Activated naive CD8-positive, alpha-beta T cell treated with anti-CD3 and anti-CD28 coated beads, Interleukin-2, amount 50 U/mL, for 24 hours (primary cell): ENCODE data around the gene CCL25.
"Not testable (repeated sequence)": the region's sequence is repeated elsewhere in the genome, so short reads cannot be mapped to it uniquely, and the experiment has no call there.

Experiments used
- ATAC-seq: fragments of 150-1000 bp; cut with Tn5 transposase; one replicate; pipeline ENCODE4 v1.10.0; 2021
- DNase-seq: peaks from one replicate; pipeline ENCODE4 v3.0.0; 2021
- H3K27ac Mint-ChIP-seq: one replicate; pipeline ENCODE4 v1.8.0; 2021; ENCODE audit warnings: mild to moderate bottlenecking, mixed read lengths
- H3K27me3 Mint-ChIP-seq: one replicate; pipeline ENCODE4 v1.8.0; 2021; ENCODE audit warnings: mixed read lengths
- H3K36me3 Mint-ChIP-seq: one replicate; pipeline ENCODE4 v1.8.0; 2021; ENCODE audit warnings: low read depth, mixed read lengths
- H3K4me1 Mint-ChIP-seq: one replicate; pipeline ENCODE4 v1.8.0; 2021; ENCODE audit warnings: mixed read lengths
- H3K4me3 Mint-ChIP-seq: one replicate; pipeline ENCODE4 v1.8.0; 2021; ENCODE audit warnings: mild to moderate bottlenecking, moderate library complexity, mixed read lengths
- H3K9me3 Mint-ChIP-seq: one replicate; pipeline ENCODE4 v1.8.0; 2021; ENCODE audit warnings: mixed read lengths

Gene CCL25

DNA sequence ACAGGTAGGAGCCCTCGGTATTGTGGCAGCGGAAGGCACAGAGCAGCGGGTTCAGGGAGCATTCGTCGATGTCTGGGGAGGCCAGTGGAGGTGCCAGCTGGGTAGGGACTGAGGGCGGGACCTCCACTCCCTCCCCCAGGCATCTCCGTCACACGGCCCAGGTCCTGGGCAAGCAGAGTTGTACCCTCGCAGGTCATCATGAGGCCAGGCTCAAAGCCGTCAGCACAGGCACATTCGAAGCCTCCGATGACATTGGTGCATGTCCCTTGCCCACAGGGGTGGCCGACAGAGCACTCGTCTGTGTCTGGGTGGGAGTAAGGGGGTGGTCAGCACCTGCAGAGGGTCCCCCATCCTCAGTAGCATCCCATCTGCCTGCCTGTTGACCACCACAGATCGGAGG is 35.3 kb downstream of the CCL25 start:
- ATAC-seq = no peak
- DNase-seq = no peak
- no peaks in the 10 kb centered on the region for H3K9me3 Mint-ChIP-seq
- H3K36me3 Mint-ChIP-seq = no peaks in the 10 kb centered on the region
- no peaks in the 10 kb centered on the region for H3K4me1 Mint-ChIP-seq
- no peak overlapping the region for H3K4me3 Mint-ChIP-seq
- peaks cover 7% of the 10 kb centered on the region for H3K27me3 Mint-ChIP-seq
- no peak overlapping the region for H3K27ac Mint-ChIP-seq

DNA sequence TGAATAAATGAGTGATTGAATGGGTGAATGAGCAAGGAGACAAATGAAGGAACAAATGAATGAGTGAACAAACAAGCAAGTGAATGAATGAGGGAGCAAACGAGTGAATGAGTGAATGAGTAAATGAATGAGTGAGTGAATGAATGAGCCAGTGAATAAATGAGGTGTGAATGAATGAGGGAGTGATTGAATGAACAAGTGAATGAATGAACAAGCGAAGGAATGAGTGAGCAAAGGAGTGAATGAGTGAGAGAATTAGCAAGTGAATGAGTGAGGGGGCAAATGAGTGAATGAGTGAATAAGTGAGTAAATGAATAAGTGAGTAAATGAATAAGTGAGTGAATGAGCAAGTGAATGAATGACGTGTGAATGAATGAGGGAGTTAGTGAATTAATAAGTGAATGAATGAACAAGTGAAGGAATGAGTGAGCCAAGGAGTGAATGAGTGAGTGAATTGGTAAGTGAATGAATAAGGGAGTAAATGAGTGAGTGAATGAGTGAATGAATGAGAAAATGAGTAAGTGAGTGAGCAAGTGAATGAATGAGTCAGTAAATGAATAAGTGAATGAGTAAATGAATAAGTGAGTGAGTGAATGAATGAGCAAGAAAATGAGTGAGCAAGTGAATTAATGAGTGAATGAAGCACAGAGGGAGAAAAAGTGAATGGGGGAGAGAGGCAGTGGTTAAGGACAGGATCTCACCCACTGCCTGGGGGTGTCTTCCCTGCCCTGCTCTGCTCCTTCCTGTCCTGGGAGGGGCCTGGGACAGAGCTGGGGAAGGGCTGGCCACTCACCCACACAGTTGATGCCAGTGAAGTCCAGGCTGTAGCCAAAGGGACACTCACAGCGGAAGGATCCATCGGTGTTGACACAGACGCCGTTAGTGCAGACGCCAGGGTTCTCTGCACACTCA is 36.4 kb downstream of the CCL25 start:
- H3K9me3 Mint-ChIP-seq = peaks cover 2% of the 10 kb centered on the region
- no peak overlapping the region for H3K4me3 Mint-ChIP-seq
- no peak for ATAC-seq
- H3K27me3 Mint-ChIP-seq = peaks cover 6% of the 10 kb centered on the region
- H3K36me3 Mint-ChIP-seq = no peaks in the 10 kb centered on the region
- no peak overlapping the region for H3K27ac Mint-ChIP-seq
- H3K4me1 Mint-ChIP-seq = no peaks in the 10 kb centered on the region
- no peak for DNase-seq

DNA sequence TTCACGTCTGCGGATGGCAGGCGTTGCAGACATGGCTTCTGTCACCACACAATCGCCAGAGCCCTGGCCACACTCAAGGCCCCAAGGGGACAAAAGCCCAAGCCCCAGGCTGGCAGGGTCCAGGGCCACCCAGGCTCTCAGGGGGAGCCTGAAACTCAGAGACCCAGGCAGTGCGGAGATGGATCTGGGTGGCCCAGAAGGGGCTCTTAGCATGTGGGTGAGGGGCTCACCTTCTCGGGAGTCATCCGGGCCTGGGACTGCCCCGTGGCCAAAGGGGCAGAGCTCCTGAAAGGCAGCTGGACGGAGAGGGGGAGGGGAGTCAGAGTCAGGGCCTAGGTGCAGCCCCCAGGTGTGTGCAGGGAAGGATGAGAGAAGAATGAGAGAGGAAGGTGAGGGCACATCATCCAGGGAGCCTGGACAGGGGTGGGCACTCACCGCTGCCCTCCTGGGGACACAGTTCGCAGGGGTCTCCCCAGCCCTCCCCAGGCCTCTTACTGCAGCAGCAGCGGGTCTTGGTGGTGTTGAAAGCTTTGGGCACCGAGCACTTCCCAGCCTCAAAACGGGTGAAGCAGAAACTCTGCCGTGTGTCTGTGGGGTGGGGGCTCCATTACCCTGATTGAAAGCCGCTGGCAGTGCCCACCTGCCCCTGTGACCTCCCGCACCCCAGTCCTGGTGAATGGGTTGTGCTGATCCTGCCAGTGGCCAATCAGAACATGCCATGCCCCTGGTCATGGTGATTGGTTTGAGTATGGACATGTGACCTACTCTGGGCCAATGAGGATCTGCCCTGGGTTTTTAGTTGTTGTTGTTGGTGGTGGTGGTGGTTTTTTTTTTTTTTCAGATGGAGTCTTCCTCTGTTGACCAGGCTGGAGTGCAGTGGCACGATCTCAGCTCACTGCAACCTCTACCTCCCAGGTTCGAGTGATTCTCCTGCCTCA is 37.4 kb downstream of the CCL25 start:
- H3K27me3 Mint-ChIP-seq = peaks cover 3% of the 10 kb centered on the region
- H3K9me3 Mint-ChIP-seq = peaks cover 11% of the 10 kb centered on the region
- ATAC-seq (no peak), DNase-seq (no peak)
- no peaks in the 10 kb centered on the region for H3K4me1 Mint-ChIP-seq
- no peak overlapping the region for H3K4me3 Mint-ChIP-seq
- H3K36me3 Mint-ChIP-seq = no peaks in the 10 kb centered on the region
- no peak overlapping the region for H3K27ac Mint-ChIP-seq

DNA sequence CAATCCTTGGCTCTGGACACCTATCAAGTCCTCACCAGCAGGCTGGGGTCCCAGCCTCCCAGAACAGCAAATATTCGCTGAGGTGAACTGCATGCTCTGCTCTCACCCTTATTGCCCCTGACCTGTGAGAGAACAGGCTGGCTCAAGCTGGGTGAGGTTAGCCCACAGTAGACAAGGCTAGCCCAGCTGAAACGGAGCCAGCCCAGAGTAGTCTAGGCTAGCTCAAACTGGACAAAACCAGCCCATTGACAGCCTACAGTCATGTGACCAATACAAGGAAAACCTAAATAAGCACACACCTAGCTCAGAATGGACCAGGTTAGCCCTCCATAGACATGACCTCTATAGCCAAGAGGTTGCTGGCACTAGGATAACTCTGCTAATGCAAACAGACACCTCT is 38.4 kb downstream of the CCL25 start:
- Mint-ChIP-seq H3K4me1 (no peaks in the 10 kb centered on the region), H3K4me3 (no peak overlapping the region), H3K36me3 (no peaks in the 10 kb centered on the region), H3K9me3 (peaks cover 13% of the 10 kb centered on the region), H3K27me3 (peaks cover 2% of the 10 kb centered on the region), H3K27ac (no peak overlapping the region)
- no peak for ATAC-seq
- DNase-seq = no peak

DNA sequence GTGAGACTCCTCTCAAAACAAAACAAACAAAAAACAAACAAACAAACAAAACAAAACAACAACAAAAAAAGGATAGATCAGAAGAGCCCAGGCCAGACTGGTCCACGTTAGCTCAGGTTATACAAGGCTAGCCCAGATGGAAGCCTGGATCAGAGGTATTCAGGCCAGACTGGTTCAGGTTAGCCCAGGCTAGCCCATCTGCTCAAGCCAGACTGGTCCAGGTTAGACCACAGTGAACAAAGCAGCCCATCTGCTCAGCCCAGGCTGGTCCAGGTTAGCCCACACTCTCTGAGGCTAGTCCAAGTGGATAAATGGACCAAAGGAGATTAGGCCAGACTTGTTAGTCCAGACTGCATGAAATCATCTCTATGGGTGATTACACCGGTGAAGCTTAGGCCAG is 41.2 kb downstream of the CCL25 start:
- Mint-ChIP-seq H3K27ac (no peak overlapping the region), H3K4me1 (no peaks in the 10 kb centered on the region), H3K27me3 (peaks cover 7% of the 10 kb centered on the region), H3K9me3 (peaks cover 28% of the 10 kb centered on the region), H3K4me3 (no peak overlapping the region), H3K36me3 (peaks cover 2% of the 10 kb centered on the region)
- DNase-seq (no peak), ATAC-seq (no peak)

DNA sequence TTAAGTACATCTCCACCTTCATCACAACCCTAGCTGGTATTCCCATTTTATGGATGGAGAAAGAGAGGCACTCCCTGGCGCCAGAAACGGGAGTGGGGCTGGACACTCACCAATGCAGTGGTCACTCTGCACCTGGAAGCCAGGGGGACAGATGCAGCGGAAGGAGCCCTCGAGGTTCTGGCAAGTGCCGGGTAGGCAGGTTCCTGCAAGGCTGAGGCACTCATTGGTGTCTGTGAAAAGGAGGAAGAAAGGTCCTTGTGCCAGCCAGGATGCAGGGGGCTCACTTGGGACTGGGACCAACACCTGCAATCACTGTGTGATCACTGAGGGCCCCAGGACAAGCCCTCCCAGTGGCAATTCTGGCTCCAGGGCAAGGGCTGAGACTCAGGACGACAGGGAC is 41.8 kb downstream of the CCL25 start:
- H3K27ac Mint-ChIP-seq = no peak overlapping the region
- peaks cover 28% of the 10 kb centered on the region for H3K9me3 Mint-ChIP-seq
- H3K4me1 Mint-ChIP-seq = no peaks in the 10 kb centered on the region
- DNase-seq = no peak
- H3K4me3 Mint-ChIP-seq = no peak overlapping the region
- peaks cover 7% of the 10 kb centered on the region for H3K27me3 Mint-ChIP-seq
- ATAC-seq = no peak
- H3K36me3 Mint-ChIP-seq = peaks cover 2% of the 10 kb centered on the region

DNA sequence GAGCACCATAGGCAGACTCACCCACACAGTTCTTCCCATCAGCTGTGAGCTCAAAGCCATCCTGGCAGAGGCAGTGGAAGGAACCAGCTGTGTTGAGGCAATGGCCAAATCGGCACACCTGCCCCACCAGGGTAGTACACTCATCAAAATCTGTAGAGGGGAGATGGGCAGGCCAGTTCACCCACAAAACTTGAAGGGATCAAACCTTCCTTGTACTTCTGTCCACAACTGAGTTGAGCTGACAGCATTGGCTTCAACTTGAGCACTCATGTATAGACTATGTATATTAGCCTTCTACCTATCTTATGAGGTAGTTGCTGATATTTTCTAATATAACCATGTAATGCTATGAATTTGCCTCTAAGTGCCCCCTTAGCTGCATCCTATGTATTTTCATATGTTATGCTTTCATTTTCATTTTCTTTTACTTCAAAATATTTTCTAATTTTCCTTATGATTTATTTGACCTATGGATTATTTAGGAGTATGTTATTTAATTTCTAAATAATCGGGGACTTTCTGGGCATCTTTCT is 42.9 kb downstream of the CCL25 start:
- ATAC-seq (no peak), DNase-seq (no peak)
- H3K36me3 Mint-ChIP-seq = peaks cover 2% of the 10 kb centered on the region
- H3K9me3 Mint-ChIP-seq = peaks cover 28% of the 10 kb centered on the region
- H3K4me3 Mint-ChIP-seq = no peak overlapping the region
- no peak overlapping the region for H3K27ac Mint-ChIP-seq
- H3K27me3 Mint-ChIP-seq = peaks cover 5% of the 10 kb centered on the region
- H3K4me1 Mint-ChIP-seq = no peaks in the 10 kb centered on the region

DNA sequence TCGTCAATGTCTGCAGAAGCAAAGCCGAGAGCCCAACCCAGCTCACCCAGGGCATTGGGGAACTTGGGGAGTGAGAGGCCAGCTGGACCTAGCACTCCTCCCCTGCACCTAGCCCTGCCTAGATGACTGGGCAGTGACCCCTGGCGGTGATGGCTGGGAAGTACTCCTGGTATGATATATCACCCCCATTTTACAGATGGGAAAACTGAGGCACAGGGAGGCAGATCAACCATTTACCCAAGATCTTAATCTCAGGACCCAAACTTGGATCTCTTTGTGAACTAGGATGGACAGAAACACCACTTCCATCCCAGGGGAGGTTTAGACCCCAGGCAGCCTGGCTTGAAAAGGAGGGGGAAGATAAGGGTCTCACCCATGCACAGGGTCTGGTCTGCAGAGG is 43.5 kb downstream of the CCL25 start:
- Mint-ChIP-seq H3K27ac (no peak overlapping the region), H3K27me3 (peaks cover 5% of the 10 kb centered on the region), H3K4me3 (no peak overlapping the region), H3K36me3 (peaks cover 2% of the 10 kb centered on the region), H3K9me3 (peaks cover 28% of the 10 kb centered on the region), H3K4me1 (no peaks in the 10 kb centered on the region)
- ATAC-seq (no peak), DNase-seq (no peak)

DNA sequence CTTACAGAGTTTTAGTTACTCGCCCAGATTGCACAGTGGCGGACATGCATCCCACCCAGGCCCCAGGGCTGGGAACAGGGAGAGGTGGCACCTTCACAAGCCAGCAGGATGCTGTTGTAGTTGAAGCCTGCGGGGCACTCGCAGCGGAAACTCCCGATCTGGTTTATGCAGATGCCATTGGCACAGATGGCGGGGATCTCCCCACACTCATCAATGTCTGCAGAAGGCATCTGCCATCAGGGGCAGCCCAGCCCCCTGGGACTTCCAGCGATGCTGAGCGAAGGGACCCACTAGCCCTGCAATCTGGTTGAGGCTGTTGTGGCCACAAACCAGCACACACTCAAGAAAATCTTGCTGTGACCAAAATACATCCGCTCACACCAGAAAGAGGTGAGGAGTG is 44.6 kb downstream of the CCL25 start:
- Mint-ChIP-seq H3K4me1 (no peaks in the 10 kb centered on the region), H3K36me3 (peaks cover 2% of the 10 kb centered on the region), H3K27me3 (peaks cover 5% of the 10 kb centered on the region), H3K9me3 (peaks cover 28% of the 10 kb centered on the region), H3K27ac (no peak overlapping the region), H3K4me3 (no peak overlapping the region)
- DNase-seq = no peak
- ATAC-seq = no peak

DNA sequence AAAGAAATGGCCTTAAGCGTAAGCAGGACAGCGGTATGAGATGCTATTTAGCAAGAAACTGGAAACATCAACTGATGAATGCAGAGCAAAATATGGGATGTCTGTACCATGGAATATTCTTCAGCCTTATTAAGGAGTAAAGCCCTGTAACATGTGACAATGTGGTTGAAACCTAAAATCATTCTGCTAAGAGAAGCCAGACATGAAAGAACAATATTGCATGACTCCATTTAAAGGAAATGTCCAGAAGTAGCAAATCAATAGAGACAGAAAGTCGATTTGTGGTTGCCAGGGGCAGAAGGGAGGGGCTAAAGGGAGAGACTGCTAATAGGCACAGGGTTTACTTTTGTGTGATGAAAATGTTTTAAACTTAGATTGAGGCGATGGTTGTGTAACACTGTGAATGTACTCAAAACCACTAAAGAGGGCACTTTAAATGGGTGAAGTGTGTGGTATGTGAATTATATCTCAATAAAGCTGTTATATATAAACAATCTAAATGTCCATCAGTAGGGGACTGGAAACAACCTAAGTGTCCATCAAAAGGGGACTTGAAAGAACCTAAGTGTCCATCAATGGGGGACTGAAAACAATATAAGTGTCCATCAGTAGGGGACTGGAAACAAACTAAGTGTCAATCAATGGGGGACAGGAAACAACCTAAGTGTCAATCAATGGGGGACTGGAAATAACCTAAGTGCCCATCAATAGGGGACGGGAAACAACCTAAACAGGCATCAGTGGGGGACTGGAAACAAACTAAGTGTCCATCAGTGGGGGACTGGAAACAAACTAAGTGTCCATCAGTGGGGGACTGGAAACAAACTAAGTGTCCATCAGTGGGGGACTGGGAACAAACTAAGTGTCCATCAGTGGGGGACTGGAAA is 45.4 kb downstream of the CCL25 start:
- Mint-ChIP-seq H3K27ac (no peak overlapping the region), H3K4me3 (no peak overlapping the region), H3K9me3 (peaks cover 28% of the 10 kb centered on the region), H3K4me1 (no peaks in the 10 kb centered on the region), H3K36me3 (peaks cover 2% of the 10 kb centered on the region), H3K27me3 (peaks cover 5% of the 10 kb centered on the region)
- DNase-seq = no peak
- ATAC-seq = no peak

DNA sequence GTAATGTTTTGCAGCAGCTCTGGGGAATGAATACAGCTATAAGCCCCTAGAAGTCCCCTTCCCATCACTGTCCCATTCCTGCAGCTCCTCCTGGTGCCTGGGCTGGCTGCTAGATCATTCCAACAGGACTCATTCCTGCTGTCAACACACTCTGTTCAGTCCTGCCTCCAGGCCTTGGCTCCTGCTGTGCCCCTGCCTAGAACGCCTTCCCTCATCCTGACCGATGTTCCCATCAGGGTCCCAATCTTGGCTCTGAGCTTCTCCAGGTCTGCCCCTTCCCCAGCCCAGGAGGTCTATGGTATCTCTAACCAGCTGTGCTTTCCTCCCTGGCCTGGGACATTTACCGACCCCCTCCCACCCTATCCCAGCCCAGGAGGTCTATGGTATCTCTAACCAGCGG is 48.8 kb downstream of the CCL25 start:
- ATAC-seq (no peak), DNase-seq (no peak)
- Mint-ChIP-seq H3K36me3 (peaks cover 2% of the 10 kb centered on the region), H3K4me3 (no peak overlapping the region), H3K27ac (no peak overlapping the region), H3K4me1 (no peaks in the 10 kb centered on the region), H3K27me3 (peaks cover 10% of the 10 kb centered on the region), H3K9me3 (peaks cover 12% of the 10 kb centered on the region)

DNA sequence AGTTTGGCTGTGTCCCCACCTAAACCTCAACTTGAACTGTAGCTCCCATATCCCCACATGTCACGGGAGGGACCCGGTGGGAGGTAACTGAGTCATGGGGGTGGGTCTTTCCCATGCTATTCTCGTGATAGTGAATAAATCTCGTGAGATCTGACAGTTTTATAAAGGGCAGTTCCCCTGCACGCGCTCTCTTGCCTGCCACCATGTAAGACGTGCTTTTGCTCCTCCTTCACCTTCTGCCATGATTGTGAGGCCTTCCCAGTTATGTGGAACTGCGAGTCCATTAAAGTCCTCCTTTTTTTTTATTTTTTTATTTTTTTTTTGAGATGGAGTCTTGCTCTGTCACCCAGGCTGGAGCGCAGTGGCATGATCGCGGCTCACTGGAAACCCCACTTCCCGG is 49.4 kb downstream of the CCL25 start:
- not testable (repeated sequence) for H3K4me3 Mint-ChIP-seq, H3K4me1 Mint-ChIP-seq, DNase-seq, ATAC-seq, H3K9me3 Mint-ChIP-seq, H3K27ac Mint-ChIP-seq, H3K36me3 Mint-ChIP-seq, H3K27me3 Mint-ChIP-seq

DNA sequence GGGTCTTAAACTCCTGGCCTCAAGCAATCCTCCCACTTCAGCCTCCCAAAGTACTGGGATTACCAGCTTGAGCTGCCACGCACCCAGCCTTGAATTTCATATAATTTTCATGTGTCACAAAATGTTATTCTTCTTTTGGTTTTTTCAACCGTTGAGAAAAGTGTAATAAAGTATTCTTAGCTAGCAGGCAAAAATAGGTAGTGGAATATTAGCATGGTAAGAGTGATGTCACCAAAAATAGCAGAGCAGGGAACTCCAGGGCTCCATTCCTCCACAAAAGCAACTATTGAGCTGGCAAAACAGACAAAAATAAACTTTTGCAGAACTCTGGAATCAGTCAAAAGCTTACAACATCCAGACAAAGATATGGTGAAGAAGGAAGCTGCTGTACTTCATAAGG is 52.9 kb downstream of the CCL25 start:
- H3K27me3 Mint-ChIP-seq = peaks cover 19% of the 10 kb centered on the region
- H3K4me1 Mint-ChIP-seq = no peaks in the 10 kb centered on the region
- no peaks in the 10 kb centered on the region for H3K36me3 Mint-ChIP-seq
- no peak for ATAC-seq
- H3K4me3 Mint-ChIP-seq = no peak overlapping the region
- H3K9me3 Mint-ChIP-seq = no peaks in the 10 kb centered on the region
- no peak for DNase-seq
- no peak overlapping the region for H3K27ac Mint-ChIP-seq

DNA sequence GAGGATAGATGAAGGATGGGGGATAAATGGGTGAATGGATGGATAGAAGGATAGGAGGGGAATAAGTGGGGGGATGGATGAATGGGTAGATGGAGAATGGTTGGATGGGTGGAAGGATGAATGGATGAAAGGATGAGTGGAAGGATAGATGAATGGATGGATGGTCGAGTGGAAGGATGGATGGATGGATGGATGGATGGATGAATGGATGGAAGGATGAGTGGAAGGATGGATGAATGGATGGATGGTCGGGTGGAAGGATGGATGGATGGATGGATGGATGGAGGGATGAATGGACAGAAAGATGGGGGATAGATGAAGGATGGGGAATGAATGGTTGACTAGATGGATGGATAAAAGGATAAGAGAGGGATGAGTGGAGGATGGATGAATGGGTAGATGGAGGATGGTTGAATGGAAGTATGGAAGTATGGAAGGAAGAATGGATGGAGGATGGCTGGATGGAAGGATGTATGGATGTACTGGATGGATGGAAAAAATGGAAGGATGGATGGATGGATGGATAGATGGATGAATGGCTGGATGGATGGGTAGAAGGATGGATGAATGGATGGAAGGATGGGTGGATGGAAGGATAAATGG is 54.8 kb downstream of the CCL25 start:
- Mint-ChIP-seq H3K4me3 (no peak overlapping the region), H3K4me1 (no peaks in the 10 kb centered on the region), H3K9me3 (no peaks in the 10 kb centered on the region), H3K27ac (no peak overlapping the region), H3K27me3 (peaks cover 19% of the 10 kb centered on the region), H3K36me3 (no peaks in the 10 kb centered on the region)
- no peak for ATAC-seq
- no peak for DNase-seq
